ENCODE data around the gene NKPD1.

DNA sequence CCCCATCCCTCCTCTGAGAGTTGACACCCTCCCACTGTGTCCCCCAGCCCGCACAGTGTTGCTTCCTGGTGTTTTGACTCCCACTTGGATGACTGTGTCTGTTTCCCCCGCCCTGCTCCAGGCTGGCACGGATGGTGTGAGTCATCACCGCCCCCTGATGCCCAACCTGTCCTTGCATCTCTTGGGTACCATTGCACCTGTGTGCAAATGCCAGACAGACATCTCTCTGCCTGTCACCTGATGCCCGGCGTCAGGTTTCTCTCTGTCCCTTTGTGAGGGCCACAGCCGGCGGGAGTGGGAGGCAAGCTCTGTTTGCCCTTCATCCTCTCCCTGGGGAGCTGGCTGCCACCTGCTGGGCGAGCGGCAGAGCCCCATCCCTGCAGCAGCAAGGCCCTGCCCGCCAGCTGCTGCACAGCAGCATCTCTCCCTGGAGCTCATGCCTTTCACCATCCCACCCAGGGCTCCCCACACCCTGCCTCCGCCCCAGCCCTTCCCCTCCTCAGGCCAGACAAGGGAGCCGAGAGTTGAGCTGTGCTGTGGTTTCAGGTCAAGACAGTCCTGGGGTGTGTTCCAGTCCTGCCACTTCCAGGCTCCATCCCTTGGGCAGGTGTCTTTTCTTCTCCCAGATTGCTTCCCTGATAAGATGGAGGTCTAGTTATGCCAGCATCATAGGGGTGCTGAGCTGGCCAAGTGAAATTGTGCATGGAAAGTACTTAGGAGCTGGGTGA, 29.7 kb downstream of the NKPD1 start:
- peak in 4 of 6 experiments; percentile 13 to 49 (median 41) for TF ChIP-seq CTCF (IDR thresholded peaks at IDR 0.05)
- TF ChIP-seq POLR2A (IDR thresholded peaks at IDR 0.05) = no peak

Data from Peyer's patch (tissue), 4 donors.